ENCODE results near the gene SLC25A42.
"Not testable (repeated sequence)": the region's sequence is repeated elsewhere in the genome, so short reads cannot be mapped to it uniquely, and the experiment has no call there.

The SLC25A42 gene, protein sequence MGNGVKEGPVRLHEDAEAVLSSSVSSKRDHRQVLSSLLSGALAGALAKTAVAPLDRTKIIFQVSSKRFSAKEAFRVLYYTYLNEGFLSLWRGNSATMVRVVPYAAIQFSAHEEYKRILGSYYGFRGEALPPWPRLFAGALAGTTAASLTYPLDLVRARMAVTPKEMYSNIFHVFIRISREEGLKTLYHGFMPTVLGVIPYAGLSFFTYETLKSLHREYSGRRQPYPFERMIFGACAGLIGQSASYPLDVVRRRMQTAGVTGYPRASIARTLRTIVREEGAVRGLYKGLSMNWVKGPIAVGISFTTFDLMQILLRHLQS

DNA sequence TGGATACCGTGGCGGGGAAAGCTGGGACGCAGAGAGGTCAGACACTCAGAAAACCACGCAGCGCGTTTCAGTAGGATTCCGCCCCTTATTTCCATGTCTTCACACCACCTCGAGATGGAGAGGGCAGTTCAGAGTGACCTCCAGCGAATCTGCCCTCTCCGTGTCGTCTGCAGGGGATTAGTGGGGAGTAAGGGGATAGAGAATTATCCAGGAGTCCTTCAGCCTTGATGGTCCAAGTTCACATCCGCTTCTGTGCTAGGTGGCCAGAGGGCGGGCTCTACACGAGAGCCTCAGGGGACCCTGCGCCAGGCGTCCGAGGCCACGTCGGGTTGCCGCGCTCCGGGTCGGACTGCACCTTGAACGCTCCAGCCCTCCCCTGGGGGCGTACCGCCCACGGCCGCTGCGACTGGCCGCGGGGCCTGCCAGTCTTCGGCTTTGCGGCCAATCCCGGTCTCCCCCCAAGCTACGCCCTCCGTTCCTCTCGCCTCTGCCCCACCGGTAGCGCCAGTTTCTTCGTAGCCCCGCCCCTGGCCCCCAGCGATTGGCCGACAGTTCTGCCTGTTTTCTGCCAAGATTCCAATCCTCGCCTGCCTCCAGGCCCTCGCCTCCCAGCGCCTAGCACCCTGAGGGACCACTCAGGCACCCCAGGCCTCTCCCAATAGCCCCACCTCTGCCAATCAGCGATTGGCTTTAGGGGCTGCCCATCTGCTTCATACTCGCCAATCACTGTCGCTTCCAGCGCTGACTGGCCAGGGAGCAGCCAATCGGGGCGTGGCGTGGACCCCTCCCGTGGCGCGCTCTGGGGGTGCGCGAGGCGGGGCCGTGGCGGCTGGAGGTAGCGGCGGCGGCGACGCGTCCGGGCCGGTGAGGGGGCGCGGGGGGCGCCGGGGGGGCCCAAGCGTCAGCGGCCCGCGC, at the start of gene SLC25A42:
Gene SLC25A42 (plus strand): TSS at position 812 of the 915 bp plus-strand sequence. CDS start 32,131 bp downstream, outside the sequence.
- DNase-seq (ENCODE audit: low read depth), result peak; percentile 92

DNA sequence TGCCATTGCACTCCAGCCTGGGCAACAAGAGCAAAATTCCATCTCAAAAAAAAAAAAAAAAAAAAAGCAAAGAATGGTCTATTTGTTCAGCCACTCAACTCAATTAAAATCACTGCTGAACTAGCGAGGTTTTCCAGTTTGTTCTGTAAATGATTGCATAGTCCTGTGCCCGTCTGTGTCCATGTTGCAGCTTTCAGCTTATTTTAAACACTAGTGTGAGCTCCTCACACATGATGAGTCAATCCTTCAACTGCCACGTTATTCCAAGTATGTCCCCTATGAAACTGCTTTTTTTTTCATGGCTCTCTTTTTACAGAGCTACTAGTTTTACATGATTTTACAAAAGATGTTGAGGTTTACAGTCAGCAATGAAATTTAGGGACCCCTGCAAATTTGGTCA, 42.7 kb upstream of the SLC25A42 start:
- no peak for DNase-seq (ENCODE audit: low read depth)

DNA sequence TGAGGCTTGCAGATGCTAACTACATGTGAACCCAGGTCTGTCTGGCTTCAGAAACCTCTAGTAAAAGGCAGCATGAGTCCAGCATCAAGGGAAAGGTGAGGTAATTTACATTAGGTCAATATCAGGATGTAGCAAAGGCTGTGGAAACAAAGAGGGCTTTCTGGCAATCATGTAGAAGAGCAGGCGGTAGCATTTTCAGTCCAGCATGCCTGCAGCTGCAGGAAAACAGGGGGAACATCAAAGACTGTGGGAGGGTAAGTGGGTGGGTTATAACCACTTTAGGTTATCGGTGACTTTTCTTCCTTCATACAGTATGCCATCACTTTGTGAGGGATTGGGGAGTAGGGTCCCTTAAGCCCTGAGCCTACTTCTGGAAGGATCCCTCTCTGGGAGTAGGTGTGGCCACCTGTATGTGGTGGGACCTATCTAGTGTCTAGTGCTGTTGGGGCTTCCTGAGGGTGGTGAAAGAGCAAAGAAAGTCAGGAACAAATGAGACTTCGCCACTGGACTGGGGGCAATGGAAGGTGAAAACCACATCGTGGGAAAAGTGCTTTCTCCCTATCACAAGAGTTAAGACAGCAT, 41.3 kb upstream of the SLC25A42 start:
- no peak for DNase-seq (ENCODE audit: low read depth)

DNA sequence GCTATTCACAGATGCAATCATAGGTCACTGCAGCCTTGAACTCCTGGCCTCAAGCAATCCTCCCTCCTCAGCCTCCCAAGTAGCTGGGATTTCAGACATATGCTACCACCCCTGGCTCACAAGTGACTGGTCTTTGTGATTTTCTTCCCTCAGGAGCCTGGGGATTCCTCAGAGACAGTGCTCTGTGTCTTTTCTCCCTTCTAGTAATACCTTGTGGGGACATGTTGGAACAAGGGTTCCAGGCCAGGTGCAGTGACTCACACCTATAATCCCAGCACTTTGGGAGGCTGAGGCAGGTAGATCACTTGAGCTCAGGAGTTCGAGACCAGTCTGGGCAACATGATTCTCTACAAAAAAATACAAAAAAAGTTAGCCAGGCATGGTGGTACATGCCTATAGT, 40.4 kb upstream of the SLC25A42 start:
- DNase-seq (ENCODE audit: low read depth), result not testable (repeated sequence)

DNA sequence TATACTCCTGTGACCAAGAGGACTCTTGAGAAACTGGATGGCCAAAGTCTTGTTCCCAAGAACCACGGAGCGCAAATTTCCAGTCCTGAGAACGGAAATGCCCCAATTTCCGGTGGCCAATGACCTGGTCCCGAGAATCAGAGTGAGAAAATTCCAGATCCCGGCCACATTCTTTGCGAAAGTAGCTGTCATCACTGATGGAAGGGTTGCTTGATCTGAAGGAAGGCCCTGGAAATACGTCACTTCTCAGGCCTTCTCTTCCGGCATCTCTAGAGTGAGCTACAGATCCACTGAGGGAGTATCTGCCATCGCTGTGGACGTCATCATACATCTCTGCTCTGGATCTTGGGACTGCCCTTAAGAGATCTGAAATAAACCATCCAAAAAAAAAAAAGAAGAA, 37.9 kb upstream of the SLC25A42 start:
- no peak for DNase-seq (ENCODE audit: low read depth)

DNA sequence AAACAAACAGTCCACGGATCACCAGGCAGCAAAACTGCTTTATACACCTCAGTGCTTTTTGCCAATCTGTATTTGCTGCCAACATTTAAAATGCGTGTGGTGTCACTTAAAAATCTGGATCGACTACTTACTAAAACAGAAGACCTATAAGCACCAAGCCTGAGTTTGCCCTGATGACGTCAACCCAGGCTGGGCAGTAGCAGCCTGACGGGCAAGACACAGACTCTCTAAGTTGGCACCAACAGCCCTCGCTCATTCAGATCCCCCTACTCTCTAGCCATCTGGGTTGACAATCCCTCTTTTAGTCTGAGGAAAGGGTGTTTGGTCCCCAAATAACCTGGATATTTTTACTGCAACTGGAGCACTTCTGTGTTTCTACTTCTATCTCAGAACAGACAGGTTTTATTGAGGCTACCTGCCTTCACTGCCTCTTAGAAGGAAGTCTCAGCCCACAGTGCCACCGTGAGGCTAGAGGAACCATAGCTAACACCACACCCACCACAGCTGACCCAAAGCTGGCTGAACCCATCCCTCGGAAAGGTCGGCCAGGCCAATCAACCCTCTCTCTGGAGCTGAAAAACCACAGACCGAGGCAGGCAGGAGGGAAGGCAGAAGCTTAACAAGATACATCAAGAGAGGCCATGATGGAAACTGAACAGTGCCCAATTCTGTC, 37.4 kb upstream of the SLC25A42 start:
- no peak for DNase-seq (ENCODE audit: low read depth)

DNA sequence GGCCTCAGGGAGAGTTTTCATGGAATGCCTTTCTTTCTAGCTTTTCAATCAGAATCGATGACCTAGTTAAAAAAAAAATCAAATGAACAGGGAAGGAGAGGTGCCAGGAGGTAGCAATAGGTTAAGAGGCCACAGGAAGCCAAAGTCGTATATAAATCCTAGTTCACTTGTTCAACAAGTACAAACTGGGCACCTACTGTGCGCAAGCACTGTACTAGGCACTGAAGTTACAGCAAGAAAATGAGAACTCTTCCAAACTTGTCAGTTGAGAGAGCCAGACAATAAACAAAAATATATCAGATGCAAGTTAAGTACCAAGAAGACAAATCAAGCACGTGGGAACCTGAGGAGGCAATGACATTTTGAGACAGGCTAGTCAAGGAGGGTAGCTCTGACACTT, 36.6 kb upstream of the SLC25A42 start:
- DNase-seq (ENCODE audit: low read depth), result no peak

DNA sequence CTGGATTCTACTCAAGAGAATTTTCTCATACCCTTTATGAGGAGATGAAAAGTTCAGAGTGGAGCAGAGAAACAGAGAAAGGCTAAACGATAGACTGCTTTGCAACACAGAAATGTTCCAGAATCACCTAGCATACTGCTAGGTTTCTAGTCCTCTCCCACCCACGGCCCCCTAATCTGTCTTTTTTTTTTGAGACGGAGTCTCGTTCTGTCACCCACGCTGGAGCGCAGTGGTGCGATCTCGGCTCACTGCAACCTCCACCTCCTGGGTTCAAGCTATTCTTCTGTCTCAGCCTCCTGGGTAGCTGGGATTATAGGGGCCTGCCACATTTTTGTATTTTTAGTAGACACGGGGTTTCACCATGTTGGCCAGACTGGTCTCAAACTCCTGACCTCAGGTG, 35.3 kb upstream of the SLC25A42 start:
- no peak for DNase-seq (ENCODE audit: low read depth)

DNA sequence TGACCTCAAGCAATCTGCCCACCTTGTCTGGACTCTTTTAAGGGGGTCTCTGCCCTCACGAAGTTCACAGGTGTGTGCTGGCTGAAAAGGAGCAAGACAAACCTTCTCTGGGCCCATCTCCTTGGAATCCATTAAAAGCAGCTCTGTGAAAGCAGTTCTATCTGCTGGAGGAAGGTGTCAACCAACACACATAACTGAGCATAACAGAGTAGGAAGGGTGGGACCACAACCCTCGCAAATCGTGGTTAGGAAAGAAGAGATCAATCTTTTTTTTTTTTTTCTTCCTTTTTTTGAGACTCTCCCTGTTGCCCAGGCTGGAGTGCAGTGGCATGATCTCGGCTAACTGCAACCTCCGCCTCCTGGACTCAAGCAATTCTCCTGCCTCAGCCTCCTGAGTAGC, 31.9 kb upstream of the SLC25A42 start:
- no peak for DNase-seq (ENCODE audit: low read depth)

DNA sequence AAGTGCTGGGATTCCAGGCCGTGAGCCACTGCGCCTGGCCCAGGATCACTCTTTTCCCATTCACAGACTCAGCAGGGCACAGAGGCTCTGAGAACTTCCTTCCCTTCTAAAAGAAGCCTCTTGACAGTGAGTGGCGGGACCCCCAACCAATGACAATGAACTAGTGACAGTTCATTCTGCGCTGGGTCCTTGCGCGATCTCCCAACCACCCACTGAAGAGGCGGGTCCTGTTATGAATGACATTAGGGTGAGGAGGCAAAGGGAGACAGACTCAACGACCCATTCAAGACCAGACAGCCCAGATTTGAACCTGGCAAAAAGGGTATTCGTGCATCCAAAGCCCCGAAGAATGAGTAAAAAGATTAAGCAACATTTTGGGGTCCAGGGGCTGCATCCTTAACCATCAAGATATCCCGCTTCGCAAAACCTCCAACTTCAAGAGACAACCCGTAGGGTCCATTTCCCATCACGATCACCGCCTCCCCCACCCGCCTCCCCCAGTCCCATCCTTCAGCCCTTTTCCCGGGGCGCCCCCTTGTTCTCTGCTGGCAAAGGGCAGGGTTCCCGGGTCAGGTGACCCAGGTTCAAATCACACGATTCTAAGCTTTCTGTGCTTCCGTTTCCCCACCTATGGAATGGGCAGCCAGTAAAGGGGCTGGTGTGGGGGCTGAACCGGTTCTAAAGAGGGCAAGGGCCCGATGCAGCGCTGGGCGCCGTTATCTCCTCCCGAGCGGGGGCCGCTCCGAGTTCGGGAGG, 31.2 kb upstream of the SLC25A42 start:
- peak; percentile 49 for DNase-seq (ENCODE audit: low read depth)

DNA sequence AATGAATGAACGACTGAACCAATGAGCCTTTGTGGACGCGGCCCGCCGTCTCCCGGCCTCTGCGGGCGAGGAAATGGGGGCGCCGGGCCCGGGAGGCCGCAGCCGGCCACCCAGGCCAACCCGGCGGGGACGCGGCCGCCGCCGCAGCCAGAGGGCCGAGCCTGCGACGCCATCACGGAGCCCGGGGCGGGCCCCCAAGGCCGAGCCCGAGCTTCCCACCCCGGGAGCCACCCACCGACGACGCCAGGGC, 30.7 kb upstream of the SLC25A42 start:
- DNase-seq (ENCODE audit: low read depth), result no peak

DNA sequence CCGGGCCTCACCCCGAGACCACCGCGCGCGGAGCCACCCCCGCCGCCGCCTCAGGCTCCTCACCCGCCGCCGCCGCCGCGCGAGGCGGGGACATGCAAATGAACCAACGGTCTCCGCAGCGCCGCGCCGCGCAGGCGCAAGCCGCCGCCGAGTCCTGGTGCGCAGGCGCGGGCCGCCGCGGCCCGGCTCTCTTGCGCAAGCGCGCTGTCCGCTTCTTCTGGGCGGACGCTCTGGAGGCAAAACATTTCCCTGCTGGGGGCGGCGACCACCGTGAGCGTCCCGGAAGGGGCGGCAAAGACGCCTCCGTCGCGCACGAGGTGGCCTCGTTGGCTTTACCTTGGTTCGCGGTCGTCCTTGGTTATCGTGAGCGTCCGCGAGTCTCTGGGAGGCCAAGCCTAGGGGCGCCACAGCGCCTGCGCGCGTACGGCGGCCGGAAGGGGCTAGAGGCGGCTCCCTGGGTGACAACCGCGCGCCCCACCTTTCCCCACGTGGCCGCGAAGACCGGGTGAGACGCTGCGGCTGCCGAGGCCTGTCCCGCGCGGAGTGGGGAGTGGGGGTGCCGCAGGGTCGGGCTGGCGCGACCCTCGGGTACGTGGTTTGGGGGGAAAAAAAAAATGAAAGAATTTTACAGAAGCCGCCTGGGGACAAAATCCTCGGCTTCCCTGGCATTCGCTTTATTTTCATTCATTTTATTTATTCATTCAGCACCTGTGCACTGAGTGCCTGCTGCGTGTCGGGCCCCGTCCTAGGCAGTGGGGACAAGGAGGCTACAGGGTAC, 30.2 kb upstream of the SLC25A42 start, which contains the start of the genes ARMC6 and SUGP2:
Gene ARMC6 (plus strand): TSS at position 178 of the 778 bp plus-strand sequence. CDS start 607 bp downstream, outside the sequence.
Gene SUGP2 (minus strand): TSS at position 92 of the 778 bp plus-strand sequence. CDS start 2,446 bp downstream, outside the sequence.
- DNase-seq (ENCODE audit: low read depth), result peak; percentile 77

DNA sequence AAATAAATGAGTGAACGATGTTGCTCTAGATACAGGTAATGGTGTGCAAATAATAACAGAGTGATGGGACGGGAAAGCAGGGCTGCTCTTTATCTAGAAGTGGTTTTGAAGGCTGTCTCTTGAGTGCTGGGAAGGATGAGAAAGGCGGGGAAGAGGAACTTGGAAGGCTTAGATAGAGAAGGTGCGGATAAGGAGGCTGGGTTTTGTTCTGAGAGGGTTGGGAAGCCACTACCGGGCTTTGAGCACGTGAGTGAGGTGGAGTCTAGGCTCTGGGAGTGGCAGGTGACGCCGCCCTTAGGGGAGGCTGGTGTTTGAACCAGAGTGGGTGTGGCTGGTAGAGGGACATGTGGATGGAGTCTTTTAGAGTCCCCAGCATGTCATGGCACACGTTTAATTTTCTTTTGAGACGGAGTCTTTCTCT, 29.6 kb upstream of the SLC25A42 start:
- DNase-seq (ENCODE audit: low read depth), result peak; percentile 35

DNA sequence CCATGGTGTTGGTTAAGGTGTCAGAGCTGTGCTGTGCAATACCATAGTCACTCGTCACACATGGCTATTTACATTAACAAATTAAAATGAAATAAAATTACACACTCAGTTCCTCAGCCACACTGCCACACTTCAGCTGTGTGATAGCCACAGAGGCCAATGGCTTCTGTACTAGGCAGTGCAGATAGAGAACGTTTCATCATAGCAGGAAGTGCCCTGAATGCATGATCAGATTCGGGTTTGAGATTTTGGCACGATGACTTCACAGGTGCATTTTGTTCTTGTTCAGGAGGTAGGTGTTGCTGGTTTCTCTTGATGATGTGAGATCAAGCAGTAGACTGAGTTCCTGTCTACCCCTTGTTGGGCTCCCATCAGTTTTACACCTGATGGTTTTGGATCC, 23.9 kb upstream of the SLC25A42 start:
- no peak for DNase-seq (ENCODE audit: low read depth)

DNA sequence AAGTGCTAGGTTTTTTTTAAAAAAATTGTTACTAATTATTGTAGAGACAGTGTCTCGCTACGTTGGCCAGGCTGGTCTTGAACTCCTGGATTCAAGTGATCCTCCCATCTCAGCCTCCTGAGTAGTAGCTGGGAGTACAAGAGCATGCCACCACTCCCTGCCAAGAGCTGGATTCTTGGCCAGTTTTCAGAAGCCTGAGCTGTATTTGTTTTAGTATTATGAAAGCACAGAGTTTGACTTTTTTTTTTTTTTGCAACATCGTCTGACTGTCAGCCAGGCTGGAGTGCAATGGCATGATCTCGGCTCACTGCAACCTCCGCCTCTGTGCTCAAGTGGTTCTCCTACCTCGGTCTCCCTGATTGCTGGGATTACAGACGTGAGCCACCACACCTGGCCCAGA, 23.4 kb upstream of the SLC25A42 start:
- no peak for DNase-seq (ENCODE audit: low read depth)

DNA sequence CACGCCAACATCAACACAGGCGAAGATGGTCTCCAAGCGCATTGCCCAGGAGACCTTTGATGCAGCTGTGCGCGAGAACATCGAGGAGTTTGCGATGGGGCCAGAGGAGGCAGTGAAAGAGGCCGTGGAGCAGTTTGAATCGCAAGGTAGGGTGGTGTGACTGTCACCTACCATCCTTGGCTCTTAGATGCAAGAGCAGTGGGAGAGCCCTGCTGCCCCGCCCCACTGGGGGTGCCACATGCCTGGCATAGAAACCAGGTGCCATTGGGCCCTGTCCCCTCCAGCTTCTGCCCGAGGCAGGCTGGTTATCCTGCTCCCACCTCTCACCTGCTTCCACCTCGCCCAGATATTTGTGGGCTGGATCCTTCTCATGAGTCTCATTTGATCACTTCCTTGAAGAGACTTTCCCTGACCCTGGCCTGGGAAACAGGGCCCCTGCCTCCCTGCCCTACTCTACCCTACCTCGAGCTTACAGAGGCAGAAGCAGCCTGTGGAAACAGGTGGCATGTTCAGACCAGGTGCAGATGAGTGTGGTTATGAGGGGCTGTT, 21.0 kb upstream of the SLC25A42 start:
- DNase-seq (ENCODE audit: low read depth), result no peak

DNA sequence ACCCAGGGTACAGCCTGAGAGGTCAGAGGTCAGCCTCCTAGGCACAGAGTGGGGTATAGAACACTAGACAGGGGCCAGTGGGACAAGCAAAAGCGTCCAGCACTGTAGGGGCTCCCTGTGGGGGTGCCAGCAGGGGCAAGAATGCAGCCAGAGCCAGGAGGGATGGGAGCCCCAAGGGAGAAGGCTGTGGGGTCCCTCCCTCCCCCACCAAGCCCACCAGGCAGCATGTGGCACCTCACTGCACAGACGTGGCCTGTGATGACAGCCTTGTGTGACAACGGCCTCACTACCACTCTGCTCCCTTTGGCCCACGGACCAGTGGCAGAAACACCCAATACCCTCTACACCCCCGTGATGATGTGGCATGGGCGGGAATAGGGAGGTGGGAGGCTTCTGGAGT, 20.3 kb upstream of the SLC25A42 start:
- no peak for DNase-seq (ENCODE audit: low read depth)

DNA sequence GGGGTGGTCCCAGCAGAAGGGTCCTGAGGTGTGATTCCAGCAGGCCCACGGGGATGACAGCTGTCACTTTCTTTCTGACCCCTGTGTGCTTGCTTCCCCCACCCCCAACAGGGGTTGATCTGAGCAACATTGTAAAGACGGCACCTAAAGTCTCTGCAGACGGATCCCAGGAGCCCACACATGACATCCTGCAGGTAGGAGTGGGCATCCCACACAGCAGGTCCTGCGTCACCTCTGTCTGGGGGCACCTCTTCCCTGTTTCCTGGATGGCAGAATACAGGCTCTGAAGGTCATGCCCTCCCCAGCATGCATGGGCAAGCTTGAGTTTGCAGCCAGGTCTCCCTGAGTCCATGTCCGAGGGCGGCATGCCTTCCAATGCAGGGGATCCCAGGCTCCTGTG, 19.9 kb upstream of the SLC25A42 start:
- no peak for DNase-seq (ENCODE audit: low read depth)

DNA sequence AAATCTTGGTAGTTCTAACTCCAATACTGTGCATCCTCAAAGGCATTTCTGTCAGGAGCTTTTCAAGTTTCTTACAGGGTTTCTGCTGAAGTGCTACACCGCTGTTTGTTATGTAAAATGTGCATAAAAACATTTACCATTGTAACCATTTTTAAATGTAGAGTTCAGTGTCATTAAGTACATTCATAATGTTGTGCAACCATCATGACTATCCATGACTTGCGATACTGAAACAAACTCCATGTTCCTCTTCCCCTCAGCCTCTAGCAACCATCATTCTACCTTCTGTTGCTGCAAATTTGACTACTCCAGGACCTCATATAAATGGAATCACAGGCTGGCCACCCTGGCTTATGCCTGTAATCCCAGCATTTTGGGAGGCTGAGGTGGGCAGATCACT, 14.4 kb upstream of the SLC25A42 start:
- no peak for DNase-seq (ENCODE audit: low read depth)

DNA sequence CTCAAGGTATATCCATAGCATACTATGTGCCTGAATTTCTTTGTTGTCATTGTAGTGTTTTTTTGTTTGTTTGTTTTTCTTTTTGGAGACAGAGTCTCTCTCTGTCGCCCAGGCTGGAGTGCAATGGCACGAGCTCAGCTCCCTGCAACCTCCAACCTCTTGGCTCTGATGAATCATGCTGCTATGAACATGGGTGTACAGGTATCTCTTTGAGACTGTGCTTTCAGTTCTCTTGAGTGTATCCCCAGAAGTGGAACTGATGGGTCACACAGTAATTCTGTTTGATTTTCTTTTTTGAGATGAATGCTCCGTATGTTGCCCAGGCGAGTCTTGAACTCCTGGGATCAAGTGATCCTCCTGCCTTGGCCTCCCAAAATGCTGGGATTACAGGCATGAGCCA, 13.7 kb upstream of the SLC25A42 start:
- no peak for DNase-seq (ENCODE audit: low read depth)

Data from stimulated activated CD8-positive, alpha-beta memory T cell treated with anti-CD3 and anti-CD28 coated beads, Interleukin-15, amount 100 ng/mL, for 24 hours (primary cell).